Caco-2 (cell line): Measurements from ENCODE around the gene FAAP100. TPM values are rescaled to one million over a fixed set of nuclear protein-coding genes. Genes with fewer than 3 reads are reported as not detected.

Experiments
- BruUV-seq: library from RNA; stranded (reverse); fragments of 400-500 nt; replicated peaks from 2 replicates; lab custom pipeline; 2021; lab: Mats Ljungman, UMichigan
- CTCF ChIA-PET: fragments of 300-600 bp; sonication (Branson Sonifier 250); formaldehyde crosslinking; loops from one replicate; lab custom pipeline; 2022; ENCODE audit warnings: antibody characterized with exemption; lab: Charles Lee
- POLR2A ChIA-PET: fragments of 300-600 bp; sonication (Branson Sonifier 250); formaldehyde crosslinking; loops from one replicate; lab custom pipeline; 2022; ENCODE audit warnings: antibody characterized with exemption; lab: Charles Lee
- DNase-seq, 2 experiments: peaks; one replicate each; pipeline versions ENCODE4 v3.0.0 to v3.0.0-alpha.2; 2020 to 2022
- H3K27me3 ChIP-seq: replicated peaks from 2 replicates; pipeline ENCODE4 v1.6.0; 2011; ENCODE audit warnings: low read length; ENCODE audit not compliant: control insufficient read depth, insufficient read depth
- H3K36me3 ChIP-seq: 2 replicates; pipeline ENCODE4 v1.5.1; 2011; ENCODE audit warnings: low read length; ENCODE audit not compliant: control insufficient read depth, insufficient read depth
- H3K4me1 ChIP-seq: fragments of 250-450 bp; sonication (Bioruptor Pico); 2 replicates; pipeline ENCODE4 v1.5.1; 2020; ENCODE audit warnings: mild to moderate bottlenecking
- H3K4me3 ChIP-seq: 2 replicates; pipeline ENCODE4 v1.5.1; 2011; ENCODE audit warnings: low read depth, mild to moderate bottlenecking, control low read depth, low read length
- H3K9me3 ChIP-seq: fragments of 250-450 bp; sonication (Bioruptor Pico); 2 replicates; pipeline ENCODE4 v1.5.1; 2020; ENCODE audit warnings: mild to moderate bottlenecking, moderate library complexity
- H3K27ac Mint-ChIP-seq: one replicate; pipeline ENCODE4 v1.8.0; 2022; ENCODE audit warnings: mixed read lengths; ENCODE audit not compliant: unreplicated experiment
- H3K27me3 Mint-ChIP-seq: one replicate; pipeline ENCODE4 v1.8.0; 2022; ENCODE audit warnings: mixed read lengths; ENCODE audit not compliant: insufficient read depth, unreplicated experiment
- H3K36me3 Mint-ChIP-seq: one replicate; pipeline ENCODE4 v1.8.0; 2022; ENCODE audit warnings: mild to moderate bottlenecking, mixed read lengths; ENCODE audit not compliant: insufficient read depth, unreplicated experiment
- H3K4me1 Mint-ChIP-seq: one replicate; pipeline ENCODE4 v1.8.0; 2022; ENCODE audit warnings: low read depth, mixed read lengths; ENCODE audit not compliant: unreplicated experiment
- H3K4me3 Mint-ChIP-seq: one replicate; pipeline ENCODE4 v1.8.0; 2022; ENCODE audit warnings: mild to moderate bottlenecking, moderate library complexity, mixed read lengths; ENCODE audit not compliant: unreplicated experiment
- H3K9me3 Mint-ChIP-seq: one replicate; pipeline ENCODE4 v1.8.0; 2022; ENCODE audit warnings: mixed read lengths; ENCODE audit not compliant: unreplicated experiment
- CTCF ChIP-seq, 2 experiments: fragments of 200-600 bp in 1 of 2; IDR thresholded peaks; 1 replicate in 1 of 2; 2 replicates in 1 of 2; pipeline versions ENCODE4 v1.5.1 to v1.8.0; 2011 to 2022; ENCODE audit warnings: antibody characterized with exemption in 1 of 2, control low read depth in 1 of 2, inconsistent platforms in 1 of 2, low read depth in 1 of 2, low read length in 1 of 2, mild to moderate bottlenecking in 1 of 2, moderate library complexity in 1 of 2; ENCODE audit not compliant: insufficient read depth in 1 of 2, severe bottlenecking in 1 of 2, unreplicated experiment in 1 of 2
- intact Hi-C: fragments of 100-400 bp; cut with micrococcal nuclease; formaldehyde crosslinking; loops from one replicate; pipeline ENCODE4 v1.10.0; 2022; ENCODE audit not compliant: unreplicated experiment
- total RNA-seq: library from RNA; stranded (reverse); gene quantifications from 2 replicates; pipeline ENCODE4 v1.2.3, GENCODE V29; 2022

FAAP100 gene
- total RNA-seq, 1 experiment from 2014 or later: 38.5 TPM

- Mint-ChIP-seq H3K27ac (no peak overlapping the region), H3K36me3 (peaks cover 88% of the 10 kb centered on the region), H3K27me3 (no peaks in the 10 kb centered on the region), H3K9me3 (no peaks in the 10 kb centered on the region), H3K4me3 (no peak overlapping the region), H3K4me1 (no peaks in the 10 kb centered on the region)
- Histone ChIP-seq H3K9me3 (no peaks in the 10 kb centered on the region), H3K4me3 (no peak overlapping the region), H3K4me1 (no peaks in the 10 kb centered on the region), H3K36me3 (peaks cover 6% of the 10 kb centered on the region), H3K27me3 (no peaks in the 10 kb centered on the region)
- POLR2A ChIA-PET: interaction anchor here (0.5 to 0.6 kb wide), 2 partner anchors 15 to 39 kb away, joined by 8 read pairs; partner anchors contain the start of genes FAAP100 and FSCN2
- TF ChIP-seq CTCF (IDR thresholded peaks at IDR 0.05; ENCODE audit: insufficient read depth in 1 of 2, low read depth in 1 of 2, low read length in 1 of 2, severe bottlenecking in 1 of 2, unreplicated experiment in 1 of 2): no peak
- DNase-seq: no peak
- intact Hi-C loops: no loop called here
- CTCF ChIA-PET: no interaction called here
- no TSS peak for BruUV-seq
Observed at GRCh38 chr17:81567191-81567590, 15.0 kb upstream of the FAAP100 start.

GRCh38 chr17:81566461-81567126 lies 14.4 kb upstream of the FAAP100 start:
- no peaks in the 10 kb centered on the region for H3K27me3 Mint-ChIP-seq
- H3K9me3 Mint-ChIP-seq: no peaks in the 10 kb centered on the region
- Histone ChIP-seq H3K27me3 (no peaks in the 10 kb centered on the region), H3K4me1 (no peaks in the 10 kb centered on the region), H3K9me3 (no peaks in the 10 kb centered on the region), H3K36me3 (peaks cover 6% of the 10 kb centered on the region), H3K4me3 (no peak overlapping the region)
- POLR2A ChIA-PET: no interaction called here
- H3K4me1 Mint-ChIP-seq: no peaks in the 10 kb centered on the region
- BruUV-seq: no TSS peak
- CTCF ChIA-PET: no interaction called here
- no peak overlapping the region for H3K4me3 Mint-ChIP-seq
- no peak for TF ChIP-seq CTCF (IDR thresholded peaks at IDR 0.05; ENCODE audit: insufficient read depth in 1 of 2, low read depth in 1 of 2, low read length in 1 of 2, severe bottlenecking in 1 of 2, unreplicated experiment in 1 of 2)
- DNase-seq: no peak
- intact Hi-C loops: no loop called here
- H3K27ac Mint-ChIP-seq: no peak overlapping the region
- H3K36me3 Mint-ChIP-seq: peaks cover 92% of the 10 kb centered on the region

DNA sequence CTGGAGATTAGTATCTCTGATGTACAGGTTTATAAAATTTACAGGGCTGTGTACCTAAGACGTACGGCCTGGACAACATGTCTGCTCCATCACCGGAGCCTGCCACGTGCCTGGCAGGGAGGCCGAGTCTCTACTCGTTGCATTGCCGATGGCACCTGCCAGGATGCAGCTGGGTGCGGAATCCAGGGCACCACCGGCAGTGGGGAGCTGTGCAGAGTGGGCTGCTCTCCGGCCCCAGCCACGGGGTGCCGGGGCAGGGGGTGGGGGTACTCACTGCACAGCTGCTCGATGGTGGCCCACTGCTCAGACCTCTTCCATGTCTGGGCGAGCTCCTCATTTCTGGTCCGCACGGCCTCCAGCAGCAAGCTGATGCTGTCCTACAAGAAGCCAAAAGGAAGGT lies 13.1 kb upstream of the FAAP100 start:
- H3K9me3 Mint-ChIP-seq: no peaks in the 10 kb centered on the region
- ChIA-PET POLR2A (no interaction called here), CTCF (no interaction called here)
- H3K27me3 Mint-ChIP-seq: no peaks in the 10 kb centered on the region
- intact Hi-C loops: no loop called here
- no peaks in the 10 kb centered on the region for H3K4me1 Mint-ChIP-seq
- H3K27ac Mint-ChIP-seq: no peak overlapping the region
- Histone ChIP-seq H3K36me3 (peaks cover 6% of the 10 kb centered on the region), H3K4me1 (no peaks in the 10 kb centered on the region), H3K27me3 (no peaks in the 10 kb centered on the region), H3K4me3 (no peak overlapping the region), H3K9me3 (no peaks in the 10 kb centered on the region)
- no peak for DNase-seq
- BruUV-seq: no TSS peak
- H3K36me3 Mint-ChIP-seq: peaks cover 94% of the 10 kb centered on the region
- H3K4me3 Mint-ChIP-seq: no peak overlapping the region
- no peak for TF ChIP-seq CTCF (IDR thresholded peaks at IDR 0.05; ENCODE audit: insufficient read depth in 1 of 2, low read depth in 1 of 2, low read length in 1 of 2, severe bottlenecking in 1 of 2, unreplicated experiment in 1 of 2)
